D721Med (cell line): ENCODE data around the gene MAML1.
"Not testable (repeated sequence)": the region's sequence is repeated elsewhere in the genome, so short reads cannot be mapped to it uniquely, and the experiment has no call there.

Experiments
- DNase-seq: peaks from one replicate; pipeline ENCODE4 v3.0.0; 2011; ENCODE audit warnings: low spot score; ENCODE audit not compliant: insufficient read length
- FAIRE-seq: peaks from 2 replicates; lab custom pipeline; 2011; peaks lifted over from hg19 to GRCh38; lab: Jason Lieb, UNC
- CTCF ChIP-seq: IDR thresholded peaks from 2 replicates; pipeline ENCODE4 v1.5.1; 2012; ENCODE audit warnings: mild to moderate bottlenecking, control low read depth; ENCODE audit not compliant: insufficient read depth; ENCODE audit errors: missing control alignments

MAML1 gene

GRCh38 chr5:179734536-179735164 lies 2.0 kb downstream of the MAML1 start:
- no peak for TF ChIP-seq CTCF
- DNase-seq: no peak
- no peak for FAIRE-seq

- no peak for FAIRE-seq
- no peak for DNase-seq
- TF ChIP-seq CTCF: no peak
Measured at GRCh38 chr5:179738742-179739141, 6.1 kb downstream of the MAML1 start.

GRCh38 chr5:179744106-179744505 lies 11.5 kb downstream of the MAML1 start:
- DNase-seq, FAIRE-seq: not testable (repeated sequence)

- FAIRE-seq (no peak), DNase-seq (no peak)
- TF ChIP-seq CTCF: no peak
Measured at GRCh38 chr5:179746872-179747271, 14.2 kb downstream of the MAML1 start.

GRCh38 chr5:179747811-179748210 lies 15.2 kb downstream of the MAML1 start:
- TF ChIP-seq CTCF: no peak

GRCh38 chr5:179749857-179750508 lies 17.4 kb downstream of the MAML1 start:
- no peak for DNase-seq
- no peak for FAIRE-seq
- TF ChIP-seq CTCF: no peak

More at GRCh38 chr5:179747811-179748210, 15.2 kb downstream of the MAML1 start:
- DNase-seq (no peak), FAIRE-seq (no peak)

GRCh38 chr5:179753971-179754370 lies 21.3 kb downstream of the MAML1 start:
- no peak for TF ChIP-seq CTCF
- no peak for DNase-seq
- FAIRE-seq: no peak
